ENCODE results near the gene SIRPD. TPM values are rescaled to one million over a fixed set of nuclear protein-coding genes. Genes with fewer than 3 reads are reported as not detected.
"Not testable (repeated sequence)": the region's sequence is repeated elsewhere in the genome, so short reads cannot be mapped to it uniquely, and the experiment has no call there.

Gene SIRPD
- polyA plus RNA-seq, 1 donor (not counting 4 experiments of a cell fraction or from before 2014, with no cell fraction given) = not detected

GRCh38 chr20:1571583-1571982 is 14.1 kb upstream of the SIRPD start:
- H3K9me1 ChIP-seq (ENCODE audit: control insufficient read depth, extremely low read depth, insufficient read depth, low read length); FAIRE-seq; H3K9ac ChIP-seq (ENCODE audit: control insufficient read depth, extremely low read depth, insufficient read depth, low read length); H4K20me1 ChIP-seq (ENCODE audit: control insufficient read depth, extremely low read depth, insufficient read depth, low read length); H3K4me2 ChIP-seq (ENCODE audit: control insufficient read depth, extremely low read depth, insufficient read depth, low read depth, low read length); H3K79me2 ChIP-seq (ENCODE audit: control insufficient read depth, insufficient read depth, low read length); H3K36me3 ChIP-seq (ENCODE audit: control insufficient read depth in 2 of 2, extremely low read depth in 1 of 2, insufficient read depth in 2 of 2, low read length in 2 of 2); H3K27ac ChIP-seq (ENCODE audit: control insufficient read depth, insufficient read depth, low read length); DNase-seq (ENCODE audit: low read depth, low spot score); dilution Hi-C loops (cut with MboI; ENCODE audit: extremely low pct_ligation_motif_present, low sequenced_read_pairs); H3K9me3 ChIP-seq (ENCODE audit: control insufficient read depth, low read depth, low read length); H3K4me3 ChIP-seq (ENCODE audit: control insufficient read depth in 2 of 3, extremely low read depth in 1 of 3, insufficient read depth in 2 of 3, low read depth in 1 of 3, low read length in 3 of 3); H2AFZ ChIP-seq (ENCODE audit: control insufficient read depth, low read length); H3K27me3 ChIP-seq (ENCODE audit: control insufficient read depth, extremely low read depth, insufficient read depth, low read length): not testable (repeated sequence)
- H3K4me1 ChIP-seq (ENCODE audit: control insufficient read depth, extremely low read depth, insufficient read depth, low read length) = peaks cover 39% of the 10 kb centered on the region

GRCh38 chr20:1569415-1569881 is 11.9 kb upstream of the SIRPD start:
- no peaks in the 10 kb centered on the region for H3K36me3 ChIP-seq (ENCODE audit: control insufficient read depth in 2 of 2, extremely low read depth in 1 of 2, insufficient read depth in 2 of 2, low read length in 2 of 2)
- H3K4me1 ChIP-seq (ENCODE audit: control insufficient read depth, extremely low read depth, insufficient read depth, low read length) = peaks cover 38% of the 10 kb centered on the region
- no peaks in the 10 kb centered on the region for H4K20me1 ChIP-seq (ENCODE audit: control insufficient read depth, extremely low read depth, insufficient read depth, low read length)
- H3K4me2 ChIP-seq (ENCODE audit: control insufficient read depth, extremely low read depth, insufficient read depth, low read depth, low read length) = peak overlapping the region; percentile 7
- peak overlapping the region; percentile 83 for H3K27ac ChIP-seq (ENCODE audit: control insufficient read depth, insufficient read depth, low read length)
- FAIRE-seq = peak; percentile 95
- dilution Hi-C loops (cut with MboI; ENCODE audit: extremely low pct_ligation_motif_present, low sequenced_read_pairs) = no loop called here
- no peaks in the 10 kb centered on the region for H3K9me3 ChIP-seq (ENCODE audit: control insufficient read depth, low read depth, low read length)
- H3K4me3 ChIP-seq (ENCODE audit: control insufficient read depth in 2 of 3, extremely low read depth in 1 of 3, insufficient read depth in 2 of 3, low read depth in 1 of 3, low read length in 3 of 3) = no peak overlapping the region
- no peak overlapping the region for H3K9ac ChIP-seq (ENCODE audit: control insufficient read depth, extremely low read depth, insufficient read depth, low read length)
- DNase-seq (ENCODE audit: low read depth, low spot score) = peak; percentile 87
- no peaks in the 10 kb centered on the region for H3K27me3 ChIP-seq (ENCODE audit: control insufficient read depth, extremely low read depth, insufficient read depth, low read length)
- no peaks in the 10 kb centered on the region for H3K9me1 ChIP-seq (ENCODE audit: control insufficient read depth, extremely low read depth, insufficient read depth, low read length)
- H3K79me2 ChIP-seq (ENCODE audit: control insufficient read depth, insufficient read depth, low read length) = no peaks in the 10 kb centered on the region
- H2AFZ ChIP-seq (ENCODE audit: control insufficient read depth, low read length) = no peak overlapping the region
- TF ChIP-seq EZH2 (IDR thresholded peaks at IDR 0.05; ENCODE audit: low read length) = no peak
- no peak for TF ChIP-seq CTCF (optimal IDR thresholded peaks at IDR 0.05 in 1 of 3, IDR thresholded peaks at IDR 0.05 in 1 of 3, conservative IDR thresholded peaks at IDR 0.05 in 1 of 3; ENCODE audit: extremely low read depth in 1 of 3, insufficient read depth in 2 of 3, low read length in 3 of 3)

- Histone ChIP-seq H3K4me1 (ENCODE audit: control insufficient read depth, extremely low read depth, insufficient read depth, low read length) (peaks cover 38% of the 10 kb centered on the region), H3K9me1 (ENCODE audit: control insufficient read depth, extremely low read depth, insufficient read depth, low read length) (no peaks in the 10 kb centered on the region), H3K9me3 (ENCODE audit: control insufficient read depth, low read depth, low read length) (peaks cover 2% of the 10 kb centered on the region), H3K27ac (ENCODE audit: control insufficient read depth, insufficient read depth, low read length) (peak overlapping the region; percentile 83), H3K9ac (ENCODE audit: control insufficient read depth, extremely low read depth, insufficient read depth, low read length) (peak overlapping the region; percentile 23), H3K27me3 (ENCODE audit: control insufficient read depth, extremely low read depth, insufficient read depth, low read length) (no peaks in the 10 kb centered on the region), H4K20me1 (ENCODE audit: control insufficient read depth, extremely low read depth, insufficient read depth, low read length) (no peaks in the 10 kb centered on the region), H2AFZ (ENCODE audit: control insufficient read depth, low read length) (peak overlapping the region; percentile 27), H3K36me3 (ENCODE audit: control insufficient read depth in 2 of 2, extremely low read depth in 1 of 2, insufficient read depth in 2 of 2, low read length in 2 of 2) (no peaks in the 10 kb centered on the region), H3K79me2 (ENCODE audit: control insufficient read depth, insufficient read depth, low read length) (no peaks in the 10 kb centered on the region), H3K4me3 (ENCODE audit: control insufficient read depth in 2 of 3, extremely low read depth in 1 of 3, insufficient read depth in 2 of 3, low read depth in 1 of 3, low read length in 3 of 3) (peak overlapping the region in 1 of 3 experiments; percentile 38), H3K4me2 (ENCODE audit: control insufficient read depth, extremely low read depth, insufficient read depth, low read depth, low read length) (peak overlapping the region; percentile 63)
- FAIRE-seq = peak; percentile 20
- no peak for DNase-seq (ENCODE audit: low read depth, low spot score)
- dilution Hi-C loops (cut with MboI; ENCODE audit: extremely low pct_ligation_motif_present, low sequenced_read_pairs) = no loop called here
- TF ChIP-seq EZH2 (IDR thresholded peaks at IDR 0.05; ENCODE audit: low read length) = no peak
- no peak for TF ChIP-seq CTCF (optimal IDR thresholded peaks at IDR 0.05 in 1 of 3, IDR thresholded peaks at IDR 0.05 in 1 of 3, conservative IDR thresholded peaks at IDR 0.05 in 1 of 3; ENCODE audit: extremely low read depth in 1 of 3, insufficient read depth in 2 of 3, low read length in 3 of 3)
Measured at GRCh38 chr20:1568163-1568490, 10.6 kb upstream of the SIRPD start.
